ENCODE results near the gene MAP4K1. TPM values are rescaled to one million over a fixed set of nuclear protein-coding genes. Genes with fewer than 3 reads are reported as not detected.

MAP4K1 gene
- total RNA-seq (2022) (0.56 and 1.9 TPM in 2 replicates), Bru-seq, nascent RNA (percentile 10 among the genes with signal in this experiment), BruChase-seq, experiment 1, labeled RNA remaining after a 6-hour chase (percentile 18 among the genes with signal in this experiment), BruChase-seq, experiment 2, labeled RNA remaining after a 2-hour chase (percentile 14 among the genes with signal in this experiment)
- long read RNA-seq = 0 reads

DNA sequence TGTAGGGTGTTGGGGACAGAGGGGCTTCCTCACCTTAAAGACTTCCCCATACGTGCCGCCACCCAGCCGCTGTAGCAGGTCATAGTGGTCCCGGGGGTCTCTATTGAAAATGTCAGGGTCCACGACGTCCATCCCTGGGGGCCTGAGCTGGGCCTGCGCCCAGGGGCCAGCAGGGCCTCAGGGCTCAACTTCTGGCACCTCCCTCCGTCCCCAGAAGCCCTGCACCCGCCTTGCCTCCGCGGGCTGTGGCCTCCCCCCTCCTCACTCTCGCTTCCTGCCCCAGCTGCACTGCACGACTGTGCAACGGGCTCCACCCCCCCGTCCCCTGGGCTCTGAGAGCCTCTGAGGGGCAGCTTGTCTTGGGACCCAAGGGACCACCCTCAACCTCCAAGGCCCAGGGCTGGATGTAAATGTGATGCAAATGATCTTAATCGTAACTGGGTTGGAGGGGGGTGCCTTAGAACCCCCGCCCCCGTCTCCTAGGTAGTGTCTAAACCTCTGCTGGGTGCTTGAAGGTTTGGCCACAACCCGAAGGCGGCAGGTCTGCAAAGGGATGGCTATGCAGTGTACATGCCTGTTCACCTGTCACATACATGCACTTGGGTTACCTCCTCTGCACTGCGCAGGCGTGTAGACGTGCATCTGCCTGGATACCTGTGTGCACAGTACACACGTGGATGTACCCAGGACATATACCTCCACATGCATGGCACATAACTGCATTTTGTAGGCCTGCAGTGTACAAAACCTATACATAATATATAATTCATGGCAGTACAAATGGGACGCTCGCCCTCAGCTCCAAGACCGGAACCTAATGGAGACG lies at the start of gene MAP4K1:
MAP4K1 (minus strand) TSS at position 190 of the 826 bp plus-strand sequence; CDS start at position 132, 58 bp downstream.
- H3K27ac Mint-ChIP-seq (ENCODE audit: low read depth, unreplicated experiment) = peak within 1 kb of the TSS; percentile 99
- intact Hi-C loops (cut with micrococcal nuclease) = loop anchor here (5.0 kb wide), 2 partner anchors 61 to 76 kb away; no protein-coding TSS in a partner anchor
- H3K36me3 Mint-ChIP-seq (ENCODE audit: insufficient read depth, unreplicated experiment) = peaks cover 42% of the 10 kb centered on the region
- peak within 1 kb of the TSS; percentile 100 for H3K4me3 Mint-ChIP-seq (ENCODE audit: unreplicated experiment)
- no TSS peak for BruUV-seq (replicated peaks)
- CTCF ChIA-PET = interaction anchor here (0.6 to 6.1 kb wide), 8 partner anchors 17 to 386 kb away, joined by 3 to 46 read pairs (median 3); no protein-coding TSS in a partner anchor
- H3K9me3 Mint-ChIP-seq (ENCODE audit: unreplicated experiment) = no peaks in the 10 kb centered on the region
- POLR2A ChIA-PET = interaction anchor here (0.5 to 2.9 kb wide), 22 partner anchors 9 to 1542 kb away, joined by 3 to 39 read pairs (median 4); partner anchors contain the start of genes ACTN4, HNRNPL, NFKBIB and PSMD8
- no peak for TF ChIP-seq CTCF (IDR thresholded peaks at IDR 0.05; ENCODE audit: unreplicated experiment)
- H3K4me1 Mint-ChIP-seq (ENCODE audit: insufficient read depth, unreplicated experiment) = peaks cover 8% of the 10 kb centered on the region
- peak; percentile 13 for DNase-seq (ENCODE audit: unreplicated experiment)
- no peaks in the 10 kb centered on the region for H3K27me3 Mint-ChIP-seq (ENCODE audit: insufficient read depth, unreplicated experiment)

- CTCF ChIA-PET = no interaction called here
- H3K36me3 Mint-ChIP-seq (ENCODE audit: insufficient read depth, unreplicated experiment) = peaks cover 51% of the 10 kb centered on the region
- intact Hi-C loops (cut with micrococcal nuclease) = no loop called here
- BruUV-seq (replicated peaks) = no TSS peak
- no peak for TF ChIP-seq CTCF (IDR thresholded peaks at IDR 0.05; ENCODE audit: unreplicated experiment)
- no peaks in the 10 kb centered on the region for H3K9me3 Mint-ChIP-seq (ENCODE audit: unreplicated experiment)
- POLR2A ChIA-PET = interaction anchor here (0.7 to 6.8 kb wide), 9 partner anchors 9 to 264 kb away, joined by 3 to 41 read pairs (median 7); partner anchors contain the start of genes ACTN4 and ECH1
- DNase-seq (ENCODE audit: unreplicated experiment) = peak; percentile 51
- peak overlapping the region; percentile 87 for H3K27ac Mint-ChIP-seq (ENCODE audit: low read depth, unreplicated experiment)
- no peak overlapping the region for H3K4me3 Mint-ChIP-seq (ENCODE audit: unreplicated experiment)
- H3K27me3 Mint-ChIP-seq (ENCODE audit: insufficient read depth, unreplicated experiment) = no peaks in the 10 kb centered on the region
- H3K4me1 Mint-ChIP-seq (ENCODE audit: insufficient read depth, unreplicated experiment) = peaks cover 53% of the 10 kb centered on the region
These were observed 49.1 kb upstream of the MAP4K1 start for GRCh38 chr19:38666663-38667511.

GRCh38 chr19:38665950-38666662 lies 48.4 kb upstream of the MAP4K1 start:
- peak overlapping the region; percentile 87 for H3K27ac Mint-ChIP-seq (ENCODE audit: low read depth, unreplicated experiment)
- CTCF ChIA-PET = no interaction called here
- TF ChIP-seq CTCF (IDR thresholded peaks at IDR 0.05; ENCODE audit: unreplicated experiment) = no peak
- no TSS peak for BruUV-seq (replicated peaks)
- peak overlapping the region; percentile 16 for H3K4me3 Mint-ChIP-seq (ENCODE audit: unreplicated experiment)
- DNase-seq (ENCODE audit: unreplicated experiment) = peak; percentile 61
- POLR2A ChIA-PET = interaction anchor here (0.7 to 6.8 kb wide), 8 partner anchors 8 to 265 kb away, joined by 3 to 41 read pairs (median 6); partner anchors contain the start of genes ACTN4 and ECH1
- no peaks in the 10 kb centered on the region for H3K27me3 Mint-ChIP-seq (ENCODE audit: insufficient read depth, unreplicated experiment)
- intact Hi-C loops (cut with micrococcal nuclease) = no loop called here
- H3K9me3 Mint-ChIP-seq (ENCODE audit: unreplicated experiment) = no peaks in the 10 kb centered on the region
- H3K36me3 Mint-ChIP-seq (ENCODE audit: insufficient read depth, unreplicated experiment) = peaks cover 58% of the 10 kb centered on the region
- H3K4me1 Mint-ChIP-seq (ENCODE audit: insufficient read depth, unreplicated experiment) = peaks cover 53% of the 10 kb centered on the region
